ENCODE data around the gene ATP1B2.
A peak's percentile ranks its signal among the peaks of the same experiment; 100 is the strongest.

ATP1B2 gene

GRCh38 chr17:7650509-7651096 is at the start of gene ATP1B2:
ATP1B2 (plus strand) TSS chr17:7650926; CDS start chr17:7651519, 593 bp downstream.
- Histone ChIP-seq H3K36me3 (ENCODE audit: control insufficient read depth, insufficient read depth, low read length) (no peaks in the 10 kb centered on the region), H3K4me1 (ENCODE audit: control insufficient read depth, insufficient read depth, low read length) (no peaks in the 10 kb centered on the region; the same call in 1 of the 2 replicates), H3K27ac (ENCODE audit: low read length) (no peak within 1 kb of the TSS), H3K27me3 (ENCODE audit: control insufficient read depth, insufficient read depth, low read length) (no peaks in the 10 kb centered on the region; the same call in 1 of the 2 replicates), H3K4me3 (ENCODE audit: low read length) (peak within 1 kb of the TSS; percentile 20; the same call in 1 of the 2 replicates), H3K9me3 (ENCODE audit: control insufficient read depth, insufficient read depth, low read length) (no peaks in the 10 kb centered on the region)
- peak; percentile 83 for DNase-seq (ENCODE audit: low read depth, low spot score)
- no CpG with 5 or more reads among the region's 34 CpGs for WGBS (ENCODE audit: insufficient coverage, insufficient read length)

DNA sequence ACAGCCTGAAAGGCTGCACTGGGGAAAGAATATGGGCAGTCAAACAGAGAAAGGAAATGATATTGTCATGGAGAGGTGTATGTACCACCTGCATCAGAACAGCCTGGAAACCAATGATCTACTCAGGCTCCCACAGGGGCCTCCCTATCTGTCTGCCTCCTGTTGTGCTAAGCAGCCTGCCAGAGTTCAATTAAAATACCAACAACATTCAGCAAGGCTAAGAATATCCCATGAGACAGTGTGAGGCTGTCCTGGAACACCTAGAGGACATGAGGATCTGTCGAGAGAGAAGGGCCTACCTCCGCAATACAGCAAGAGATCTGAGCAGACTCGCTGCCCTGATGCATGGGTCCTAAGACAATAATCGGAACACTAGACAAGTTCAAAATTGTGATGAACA is 44.4 kb upstream of the ATP1B2 start:
- Histone ChIP-seq H3K4me3 (ENCODE audit: low read length) (no peak overlapping the region), H3K27ac (ENCODE audit: low read length) (no peak overlapping the region), H3K4me1 (ENCODE audit: control insufficient read depth, insufficient read depth, low read length) (no peaks in the 10 kb centered on the region), H3K9me3 (ENCODE audit: control insufficient read depth, insufficient read depth, low read length) (no peaks in the 10 kb centered on the region), H3K27me3 (ENCODE audit: control insufficient read depth, insufficient read depth, low read length) (no peaks in the 10 kb centered on the region), H3K36me3 (ENCODE audit: control insufficient read depth, insufficient read depth, low read length) (peaks cover 6% of the 10 kb centered on the region; the same call in 1 of the 2 replicates)
- no peak for DNase-seq (ENCODE audit: low read depth, low spot score)
- WGBS (ENCODE audit: insufficient coverage, insufficient read length): no CpG with 5 or more reads among the region's 4 CpGs

DNA sequence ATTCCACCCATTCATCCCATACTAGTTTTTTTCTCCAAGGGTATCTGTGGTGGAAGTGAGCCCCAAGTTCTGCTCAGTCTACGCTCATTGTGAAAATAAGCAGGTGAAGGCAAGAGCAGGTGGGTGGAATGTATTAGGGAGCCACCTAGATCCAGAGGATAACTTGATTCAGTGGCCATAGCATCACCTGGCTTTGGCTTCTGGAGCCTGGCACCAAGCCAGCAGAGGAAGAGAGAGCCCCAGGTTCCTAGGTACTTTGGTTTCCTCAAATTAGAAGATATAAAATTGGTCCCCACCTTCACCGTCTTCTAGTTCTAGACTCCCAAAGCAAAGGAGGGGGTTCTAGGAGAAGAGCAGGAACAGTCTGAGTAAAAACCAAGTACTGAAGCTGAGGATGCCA is 40.1 kb upstream of the ATP1B2 start:
- Histone ChIP-seq H3K9me3 (ENCODE audit: control insufficient read depth, insufficient read depth, low read length) (no peaks in the 10 kb centered on the region), H3K27ac (ENCODE audit: low read length) (no peak overlapping the region), H3K4me1 (ENCODE audit: control insufficient read depth, insufficient read depth, low read length) (peaks cover 2% of the 10 kb centered on the region; the same call in 1 of the 2 replicates), H3K36me3 (ENCODE audit: control insufficient read depth, insufficient read depth, low read length) (no peaks in the 10 kb centered on the region), H3K27me3 (ENCODE audit: control insufficient read depth, insufficient read depth, low read length) (no peaks in the 10 kb centered on the region), H3K4me3 (ENCODE audit: low read length) (no peak overlapping the region)
- no CpG with 5 or more reads among the region's 2 CpGs for WGBS (ENCODE audit: insufficient coverage, insufficient read length)
- DNase-seq (ENCODE audit: low read depth, low spot score): no peak

DNA sequence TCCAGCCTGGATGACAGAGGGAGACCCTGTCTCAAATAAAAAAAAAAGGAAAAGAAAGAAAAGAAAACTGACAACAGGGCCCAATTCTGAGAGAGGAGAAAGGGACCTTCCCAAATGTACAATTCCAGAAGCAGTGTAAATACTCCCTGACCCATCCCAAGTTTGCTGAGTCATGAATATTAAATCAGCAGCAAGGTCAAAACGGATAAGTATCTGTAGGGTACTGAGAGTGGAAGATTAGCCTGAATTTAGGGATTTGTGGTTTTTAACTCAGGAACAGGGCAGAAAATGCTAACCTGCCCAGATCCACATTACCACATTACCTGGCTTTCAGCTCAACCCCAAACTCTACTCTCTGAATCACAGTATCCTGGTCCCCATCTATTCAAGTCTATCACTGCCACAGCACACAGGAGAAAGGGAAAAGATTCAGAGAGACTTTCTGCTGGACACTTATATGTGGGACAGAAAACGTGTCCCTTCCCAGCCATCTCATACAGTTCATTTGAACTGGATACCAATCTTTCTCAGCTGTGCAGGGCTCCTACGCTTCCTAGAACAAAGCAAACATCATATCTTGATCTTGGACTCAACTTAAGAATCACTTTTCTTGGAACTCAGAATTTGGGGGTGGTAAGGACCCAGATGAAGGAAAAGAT is 39.0 kb upstream of the ATP1B2 start:
- H3K9me3 ChIP-seq (ENCODE audit: control insufficient read depth, insufficient read depth, low read length): no peaks in the 10 kb centered on the region
- WGBS (ENCODE audit: insufficient coverage, insufficient read length): no CpG with 5 or more reads among the region's 3 CpGs
- peaks cover 2% of the 10 kb centered on the region; the same call in 1 of the 2 replicates for H3K4me1 ChIP-seq (ENCODE audit: control insufficient read depth, insufficient read depth, low read length)
- no peak overlapping the region for H3K4me3 ChIP-seq (ENCODE audit: low read length)
- DNase-seq (ENCODE audit: low read depth, low spot score): no peak
- H3K27ac ChIP-seq (ENCODE audit: low read length): no peak overlapping the region
- no peaks in the 10 kb centered on the region for H3K36me3 ChIP-seq (ENCODE audit: control insufficient read depth, insufficient read depth, low read length)
- H3K27me3 ChIP-seq (ENCODE audit: control insufficient read depth, insufficient read depth, low read length): no peaks in the 10 kb centered on the region

DNA sequence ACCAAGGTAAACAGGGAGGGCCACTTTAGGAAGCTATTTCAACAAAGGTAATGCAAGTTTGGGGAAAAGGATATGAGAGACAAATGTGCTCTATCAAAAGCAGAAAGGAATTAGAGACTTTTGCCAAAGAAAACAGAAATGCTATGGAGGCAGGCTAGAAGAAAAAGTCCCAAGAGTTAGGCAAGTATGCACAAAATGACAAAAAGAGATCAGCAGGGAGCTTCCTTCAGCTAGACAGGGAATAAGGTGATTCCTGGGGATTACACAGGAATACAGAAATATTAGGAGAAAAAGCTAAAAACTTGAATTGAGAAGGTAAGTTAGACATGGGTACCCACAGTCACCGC is 38.5 kb upstream of the ATP1B2 start:
- no peaks in the 10 kb centered on the region for H3K9me3 ChIP-seq (ENCODE audit: control insufficient read depth, insufficient read depth, low read length)
- H3K27me3 ChIP-seq (ENCODE audit: control insufficient read depth, insufficient read depth, low read length): no peaks in the 10 kb centered on the region
- H3K27ac ChIP-seq (ENCODE audit: low read length): no peak overlapping the region
- peaks cover 2% of the 10 kb centered on the region; the same call in 1 of the 2 replicates for H3K4me1 ChIP-seq (ENCODE audit: control insufficient read depth, insufficient read depth, low read length)
- H3K36me3 ChIP-seq (ENCODE audit: control insufficient read depth, insufficient read depth, low read length): no peaks in the 10 kb centered on the region
- no CpG with 5 or more reads among the region's 1 CpG for WGBS (ENCODE audit: insufficient coverage, insufficient read length)
- DNase-seq (ENCODE audit: low read depth, low spot score): no peak
- no peak overlapping the region for H3K4me3 ChIP-seq (ENCODE audit: low read length)

GRCh38 chr17:7613769-7614424 is 36.8 kb upstream of the ATP1B2 start:
- H3K27ac ChIP-seq (ENCODE audit: low read length): no peak overlapping the region
- H3K9me3 ChIP-seq (ENCODE audit: control insufficient read depth, insufficient read depth, low read length): no peaks in the 10 kb centered on the region
- no CpG with 5 or more reads among the region's 20 CpGs for WGBS (ENCODE audit: insufficient coverage, insufficient read length)
- H3K36me3 ChIP-seq (ENCODE audit: control insufficient read depth, insufficient read depth, low read length): no peaks in the 10 kb centered on the region
- no peaks in the 10 kb centered on the region for H3K27me3 ChIP-seq (ENCODE audit: control insufficient read depth, insufficient read depth, low read length)
- DNase-seq (ENCODE audit: low read depth, low spot score): no peak
- H3K4me3 ChIP-seq (ENCODE audit: low read length): peak overlapping the region; percentile 74
- peaks cover 2% of the 10 kb centered on the region; the same call in 1 of the 2 replicates for H3K4me1 ChIP-seq (ENCODE audit: control insufficient read depth, insufficient read depth, low read length)

- WGBS (ENCODE audit: insufficient coverage, insufficient read length): no CpG with 5 or more reads among the region's 93 CpGs
Measured at GRCh38 chr17:7614425-7615264, 36.1 kb upstream of the ATP1B2 start, which contains the start of gene FXR2. FXR2 (minus strand) TSS chr17:7614897; CDS start chr17:7614532, 365 bp downstream.

GRCh38 chr17:7615265-7615747 is 35.4 kb upstream of the ATP1B2 start:
- no peaks in the 10 kb centered on the region for H3K36me3 ChIP-seq (ENCODE audit: control insufficient read depth, insufficient read depth, low read length)
- DNase-seq (ENCODE audit: low read depth, low spot score): no peak

More at GRCh38 chr17:7614425-7615264, 36.1 kb upstream of the ATP1B2 start, which contains the start of gene FXR2:
- Histone ChIP-seq H3K36me3 (ENCODE audit: control insufficient read depth, insufficient read depth, low read length) (no peaks in the 10 kb centered on the region), H3K4me3 (ENCODE audit: low read length) (peak within 1 kb of the TSS; percentile 74), H3K27me3 (ENCODE audit: control insufficient read depth, insufficient read depth, low read length) (no peaks in the 10 kb centered on the region), H3K27ac (ENCODE audit: low read length) (no peak within 1 kb of the TSS), H3K9me3 (ENCODE audit: control insufficient read depth, insufficient read depth, low read length) (no peaks in the 10 kb centered on the region), H3K4me1 (ENCODE audit: control insufficient read depth, insufficient read depth, low read length) (peaks cover 2% of the 10 kb centered on the region; the same call in 1 of the 2 replicates)
- peak; percentile 98 for DNase-seq (ENCODE audit: low read depth, low spot score)

GRCh38 chr17:7618608-7619007 is 32.1 kb upstream of the ATP1B2 start:
- H3K27me3 ChIP-seq (ENCODE audit: control insufficient read depth, insufficient read depth, low read length): no peaks in the 10 kb centered on the region

More at GRCh38 chr17:7615265-7615747, 35.4 kb upstream of the ATP1B2 start:
- Histone ChIP-seq H3K27ac (ENCODE audit: low read length) (no peak overlapping the region), H3K9me3 (ENCODE audit: control insufficient read depth, insufficient read depth, low read length) (no peaks in the 10 kb centered on the region), H3K4me1 (ENCODE audit: control insufficient read depth, insufficient read depth, low read length) (peaks cover 2% of the 10 kb centered on the region; the same call in 1 of the 2 replicates), H3K4me3 (ENCODE audit: low read length) (peak overlapping the region; percentile 13; the same call in 1 of the 2 replicates), H3K27me3 (ENCODE audit: control insufficient read depth, insufficient read depth, low read length) (no peaks in the 10 kb centered on the region)
- no CpG with 5 or more reads among the region's 28 CpGs for WGBS (ENCODE audit: insufficient coverage, insufficient read length)

More at GRCh38 chr17:7618608-7619007, 32.1 kb upstream of the ATP1B2 start:
- Histone ChIP-seq H3K4me1 (ENCODE audit: control insufficient read depth, insufficient read depth, low read length) (peaks cover under 1% of the 10 kb centered on the region; the same call in 1 of the 2 replicates), H3K36me3 (ENCODE audit: control insufficient read depth, insufficient read depth, low read length) (no peaks in the 10 kb centered on the region), H3K9me3 (ENCODE audit: control insufficient read depth, insufficient read depth, low read length) (no peaks in the 10 kb centered on the region), H3K4me3 (ENCODE audit: low read length) (no peak overlapping the region), H3K27ac (ENCODE audit: low read length) (no peak overlapping the region)
- WGBS (ENCODE audit: insufficient coverage, insufficient read length): no CpG with 5 or more reads among the region's 5 CpGs
- DNase-seq (ENCODE audit: low read depth, low spot score): no peak
